Measurements from ENCODE around the gene ARHGEF6.

The ARHGEF6 gene

DNA sequence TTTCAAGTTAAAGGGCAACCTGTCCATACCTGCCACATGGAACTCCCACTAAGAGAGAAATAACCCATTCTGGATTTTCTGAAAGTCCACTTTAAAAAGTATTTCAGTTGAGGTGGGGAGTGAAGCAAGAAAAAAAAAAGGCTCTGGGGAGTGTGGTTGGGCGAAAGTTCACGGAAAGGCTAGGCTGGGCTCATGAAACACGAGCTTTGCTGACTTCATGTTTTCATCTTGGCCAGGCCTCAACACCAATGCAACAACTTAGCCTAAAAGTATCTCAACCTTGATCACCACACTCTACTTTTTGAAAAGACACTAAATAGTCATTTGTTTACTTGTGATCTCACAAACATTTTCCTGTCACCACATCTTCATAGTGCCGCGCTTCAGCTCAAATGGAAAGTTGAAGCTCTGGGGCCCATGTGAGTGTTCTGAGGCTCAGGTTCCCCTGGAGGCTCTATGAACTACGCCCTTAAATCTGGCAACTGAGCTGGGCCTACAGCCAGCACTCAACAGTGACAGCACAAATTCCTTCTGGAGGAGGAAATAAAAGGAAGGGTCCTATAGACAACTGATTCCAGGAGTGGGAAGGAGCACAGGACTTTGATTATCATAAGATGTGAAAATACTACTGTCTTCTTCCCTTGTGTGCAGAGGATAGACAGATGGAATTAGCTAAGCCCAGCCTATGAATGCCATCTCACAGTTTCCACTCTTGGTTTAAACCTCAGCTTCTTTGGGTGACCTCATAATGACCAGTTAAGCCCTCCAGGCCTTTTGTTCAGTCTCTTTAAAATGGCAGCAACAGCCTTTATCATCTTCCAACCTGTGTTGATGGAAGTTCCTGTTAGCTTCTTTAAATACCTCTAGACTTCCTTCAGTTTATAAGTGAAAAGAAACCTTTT is 127.7 kb downstream of the ARHGEF6 start:
- no peak for DNase-seq (ENCODE audit: low read depth in 1 of 2, low spot score in 1 of 2)

GRCh38 chrX:136650811-136651210 is 129.9 kb downstream of the ARHGEF6 start:
- DNase-seq (ENCODE audit: low read depth in 1 of 2, low spot score in 1 of 2), result no peak

DNA sequence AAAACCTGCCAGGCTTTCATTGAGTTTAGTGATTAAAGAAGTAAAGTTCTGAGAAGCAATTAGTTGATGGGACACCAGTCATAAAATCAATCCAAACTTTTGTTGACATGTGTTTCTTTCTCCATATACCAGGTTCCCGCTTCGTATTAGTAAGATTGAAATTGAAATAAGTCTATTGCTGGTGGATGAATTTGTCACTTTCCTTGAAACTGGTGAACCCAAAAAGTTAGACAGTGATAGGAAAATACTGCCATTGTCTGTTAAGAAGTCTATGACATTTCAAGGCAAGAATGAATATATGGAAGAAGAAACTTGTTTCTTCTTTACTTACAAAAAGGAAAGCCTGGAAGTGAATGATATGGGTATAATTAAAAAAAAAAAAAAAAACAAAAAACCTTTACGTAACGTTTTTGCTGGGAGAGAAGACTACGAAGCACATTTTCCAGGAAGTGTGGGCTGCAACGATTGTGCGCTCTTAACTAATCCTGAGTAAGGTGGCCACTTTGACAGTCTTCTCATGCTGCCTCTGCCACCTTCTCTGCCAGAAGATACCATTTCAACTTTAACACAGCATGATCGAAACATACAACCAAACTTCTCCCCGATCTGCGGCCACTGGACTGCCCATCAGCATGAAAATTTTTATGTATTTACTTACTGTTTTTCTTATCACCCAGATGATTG is 132.9 kb downstream of the ARHGEF6 start, which contains the start of gene CD40LG:
TSS of gene CD40LG (plus strand) at position 482 of the 684 bp plus-strand sequence. CDS start at position 573, 91 bp downstream.
- no peak for DNase-seq (ENCODE audit: low read depth in 1 of 2, low spot score in 1 of 2)

- DNase-seq (ENCODE audit: low read depth in 1 of 2, low spot score in 1 of 2), result peak in 1 of 2 donors; percentile 12
Observed at GRCh38 chrX:136646602-136647239, 134.0 kb downstream of the ARHGEF6 start.

DNA sequence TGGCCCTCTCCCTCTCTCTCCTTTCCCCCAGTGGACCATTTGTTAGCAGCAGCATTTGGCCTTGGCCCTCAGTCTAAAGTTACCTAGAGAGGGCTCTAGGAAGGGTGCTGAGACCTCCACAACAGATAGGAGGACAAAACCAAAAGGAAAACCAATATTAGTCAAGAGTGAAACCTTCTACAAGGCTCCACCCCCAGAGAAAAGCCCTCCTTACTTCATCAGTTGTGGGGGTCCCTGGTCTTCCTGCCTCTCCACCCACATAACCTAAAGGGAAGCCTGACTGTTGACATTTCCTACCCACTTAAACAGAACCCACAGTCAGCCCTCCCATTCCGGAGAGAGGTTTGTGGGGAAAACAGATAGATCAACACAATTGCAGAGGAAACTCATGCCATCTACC is 137.5 kb downstream of the ARHGEF6 start:
- DNase-seq (ENCODE audit: low read depth in 1 of 2, low spot score in 1 of 2), result no peak

DNA sequence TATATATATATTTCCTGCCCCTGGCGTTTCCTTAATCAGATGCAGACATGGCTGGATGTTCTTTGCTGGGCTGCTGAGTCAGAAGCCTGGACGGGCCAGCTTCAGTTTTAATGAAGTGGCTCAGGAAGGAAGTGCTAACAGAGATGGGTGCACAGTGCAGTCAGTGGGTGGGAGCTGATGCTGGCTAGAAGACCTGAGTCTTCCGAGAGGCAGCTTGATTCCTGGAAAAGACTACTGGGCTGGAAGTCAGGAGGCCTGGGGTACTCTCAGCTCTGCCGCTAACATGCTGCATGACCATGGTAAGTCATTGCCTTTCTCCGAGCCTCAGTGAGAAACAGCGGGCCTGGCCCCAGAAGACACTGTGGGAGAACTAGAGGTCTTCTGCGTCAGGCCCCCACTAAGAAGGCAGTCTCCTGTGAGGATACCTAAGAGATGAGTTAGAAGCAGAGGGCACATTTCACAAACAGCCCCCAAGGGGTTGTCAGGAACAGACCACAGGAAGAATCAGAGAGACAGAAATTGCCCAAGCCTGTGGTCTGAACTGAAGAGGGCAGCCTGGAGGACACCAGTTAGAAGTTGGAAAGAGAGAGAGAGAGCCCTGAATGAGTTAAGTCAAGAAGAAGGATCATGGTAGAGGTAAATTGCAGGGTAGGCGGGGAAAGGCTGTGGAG is 141.1 kb downstream of the ARHGEF6 start:
- no peak for DNase-seq (ENCODE audit: low read depth in 1 of 2, low spot score in 1 of 2)

- no peak for DNase-seq (ENCODE audit: low read depth in 1 of 2, low spot score in 1 of 2)
Observed at GRCh38 chrX:136636121-136636520, 144.6 kb downstream of the ARHGEF6 start.

GRCh38 chrX:136635235-136635634 is 145.5 kb downstream of the ARHGEF6 start:
- DNase-seq (ENCODE audit: low read depth in 1 of 2, low spot score in 1 of 2), result no peak

DNA sequence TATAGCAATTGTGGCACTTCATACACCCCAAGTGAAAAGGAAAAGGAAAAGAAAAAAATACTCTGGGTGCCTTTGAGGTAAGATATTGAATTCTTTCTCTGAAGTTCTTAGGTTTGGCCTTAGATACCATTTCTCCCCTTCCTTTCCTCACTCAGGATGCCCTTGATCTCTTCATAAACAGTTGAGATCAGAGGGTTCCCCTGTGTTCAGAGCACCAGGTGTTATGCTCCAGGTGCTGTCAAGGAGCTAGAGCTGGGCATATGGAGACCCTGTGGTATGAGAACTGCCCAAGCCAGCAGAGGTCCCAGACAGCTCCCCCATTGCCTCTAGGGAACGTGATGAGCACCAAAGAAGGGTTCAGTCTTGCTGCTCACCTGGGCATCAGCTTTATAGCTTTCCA is 149.9 kb downstream of the ARHGEF6 start:
- DNase-seq (ENCODE audit: low read depth in 1 of 2, low spot score in 1 of 2), result no peak

DNA sequence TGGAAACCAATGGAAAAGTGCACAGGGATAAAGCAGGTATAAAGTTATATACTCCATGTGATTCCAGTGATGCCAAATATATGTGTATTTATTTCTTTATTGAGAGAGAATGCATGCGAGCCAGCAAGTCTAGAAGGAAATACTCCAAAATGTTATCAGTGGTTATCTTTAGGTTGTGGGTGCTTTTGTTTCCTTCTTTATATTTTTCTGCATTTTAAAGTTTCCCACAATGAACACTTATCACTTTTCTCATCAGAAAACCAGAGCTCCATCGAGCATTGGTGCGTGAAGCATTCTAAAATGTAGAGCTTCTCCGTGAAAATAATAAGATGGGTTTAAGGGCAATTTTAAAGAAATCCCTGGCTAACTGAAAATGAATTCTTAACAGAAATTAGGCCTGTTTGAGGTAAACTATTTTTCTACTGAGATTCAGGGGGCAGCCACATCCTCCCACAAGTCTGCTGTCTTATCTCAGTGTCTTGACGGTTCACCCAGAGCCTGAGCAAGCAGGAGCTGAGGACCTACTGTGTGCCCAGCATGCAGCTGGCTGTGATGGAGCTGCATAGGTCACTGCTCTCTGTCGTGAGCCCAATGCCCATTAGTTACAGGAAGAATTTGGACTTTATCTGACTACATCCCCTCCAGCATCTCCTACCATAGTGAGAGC is 151.5 kb downstream of the ARHGEF6 start:
- DNase-seq (ENCODE audit: low read depth in 1 of 2, low spot score in 1 of 2), result no peak

DNA sequence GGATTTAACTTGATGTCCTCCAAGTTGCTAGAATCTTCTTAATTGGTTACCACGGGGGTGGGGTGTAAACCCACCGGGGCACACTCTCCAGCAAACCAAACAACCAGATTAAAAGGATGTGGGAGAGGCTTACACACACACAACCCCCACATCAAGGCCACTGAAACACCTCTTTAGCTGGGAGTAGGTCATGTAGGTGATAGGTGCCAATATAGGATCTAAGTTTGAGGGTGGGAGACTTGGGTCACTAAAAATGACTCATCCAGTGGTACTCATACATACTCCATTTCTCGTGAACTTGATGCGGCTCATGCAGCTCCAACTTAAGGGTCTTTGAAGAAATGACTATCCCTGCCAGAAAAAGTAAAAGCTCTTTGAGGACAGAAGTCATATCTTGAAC is 153.3 kb downstream of the ARHGEF6 start:
- DNase-seq (ENCODE audit: low read depth in 1 of 2, low spot score in 1 of 2), result no peak

DNA sequence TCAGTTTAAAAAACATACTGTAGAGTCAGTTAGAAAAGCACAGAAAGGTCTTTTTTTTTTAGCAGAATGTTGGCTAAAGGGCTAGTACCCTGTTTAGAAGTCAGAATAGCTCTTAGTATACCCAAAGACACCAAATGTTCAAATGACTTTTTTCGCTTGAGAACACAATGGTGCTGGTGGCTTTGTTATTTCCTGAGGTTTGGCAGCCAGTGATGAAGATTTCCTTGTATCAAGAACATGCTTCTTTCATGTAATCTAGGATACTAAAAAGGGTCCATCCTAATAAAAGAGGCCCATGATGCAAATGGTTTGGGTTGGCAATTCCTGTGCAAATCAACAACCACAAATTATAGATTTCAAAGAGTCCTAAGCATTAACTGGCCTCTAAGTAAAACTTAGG is 153.8 kb downstream of the ARHGEF6 start:
- no peak for DNase-seq (ENCODE audit: low read depth in 1 of 2, low spot score in 1 of 2)

GRCh38 chrX:136626237-136626636 is 154.5 kb downstream of the ARHGEF6 start:
- DNase-seq (ENCODE audit: low read depth in 1 of 2, low spot score in 1 of 2), result no peak

DNA sequence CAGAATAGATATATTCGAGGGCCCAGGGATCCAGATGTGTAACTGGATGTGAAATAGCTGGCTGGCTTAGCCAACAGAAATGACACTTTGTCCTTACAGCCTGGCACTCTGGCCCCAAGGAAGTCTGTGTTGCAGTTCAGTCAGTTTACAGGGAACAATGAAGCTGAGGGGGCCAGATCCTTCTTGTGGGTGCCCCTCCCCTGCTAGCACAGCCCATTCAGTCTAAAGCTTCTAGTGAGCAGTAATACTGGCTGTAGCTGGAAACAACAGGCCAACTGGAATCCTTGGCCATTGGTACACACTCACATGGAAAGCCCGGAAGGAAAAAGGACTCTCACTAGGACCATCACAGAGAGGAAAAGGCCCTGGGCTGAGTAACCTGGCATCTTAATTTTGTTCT is 155.5 kb downstream of the ARHGEF6 start:
- no peak for DNase-seq (ENCODE audit: low read depth in 1 of 2, low spot score in 1 of 2)

GRCh38 chrX:136623396-136623795 is 157.3 kb downstream of the ARHGEF6 start:
- no peak for DNase-seq (ENCODE audit: low read depth in 1 of 2, low spot score in 1 of 2)

GRCh38 chrX:136622568-136622967 is 158.2 kb downstream of the ARHGEF6 start:
- no peak for DNase-seq (ENCODE audit: low read depth in 1 of 2, low spot score in 1 of 2)

- DNase-seq (ENCODE audit: low read depth in 1 of 2, low spot score in 1 of 2), result no peak
Observed at GRCh38 chrX:136620780-136621179, 160.0 kb downstream of the ARHGEF6 start.

DNA sequence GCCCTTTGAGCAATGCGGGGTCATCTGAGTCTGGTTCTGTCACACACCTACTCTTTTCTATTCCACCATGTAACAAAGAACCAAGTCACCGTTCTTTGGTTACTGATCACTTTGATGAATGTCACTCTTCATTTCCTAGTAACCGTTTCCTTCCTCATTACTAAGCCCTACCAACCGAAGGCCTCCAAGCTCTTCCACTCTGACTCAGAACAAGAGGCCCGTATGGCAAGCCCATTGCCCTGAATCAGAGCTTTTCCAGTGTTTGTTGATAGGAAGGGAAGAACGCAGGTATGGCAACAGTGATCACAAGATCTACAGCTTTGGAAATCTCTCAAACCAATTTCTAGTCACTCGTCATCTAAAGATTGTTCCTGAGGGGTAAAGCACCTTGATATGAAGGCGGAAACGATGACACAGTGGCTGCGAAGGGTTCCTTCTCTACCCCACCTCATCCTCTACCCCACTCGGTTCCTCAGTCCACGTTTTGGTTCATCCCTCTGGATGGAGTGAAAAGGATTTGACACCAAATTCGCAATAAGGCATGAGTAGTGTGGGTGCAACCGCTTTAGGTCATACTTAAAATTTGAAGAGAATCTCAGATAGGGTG is 160.7 kb downstream of the ARHGEF6 start:
- no peak for DNase-seq (ENCODE audit: low read depth in 1 of 2, low spot score in 1 of 2)

DNA sequence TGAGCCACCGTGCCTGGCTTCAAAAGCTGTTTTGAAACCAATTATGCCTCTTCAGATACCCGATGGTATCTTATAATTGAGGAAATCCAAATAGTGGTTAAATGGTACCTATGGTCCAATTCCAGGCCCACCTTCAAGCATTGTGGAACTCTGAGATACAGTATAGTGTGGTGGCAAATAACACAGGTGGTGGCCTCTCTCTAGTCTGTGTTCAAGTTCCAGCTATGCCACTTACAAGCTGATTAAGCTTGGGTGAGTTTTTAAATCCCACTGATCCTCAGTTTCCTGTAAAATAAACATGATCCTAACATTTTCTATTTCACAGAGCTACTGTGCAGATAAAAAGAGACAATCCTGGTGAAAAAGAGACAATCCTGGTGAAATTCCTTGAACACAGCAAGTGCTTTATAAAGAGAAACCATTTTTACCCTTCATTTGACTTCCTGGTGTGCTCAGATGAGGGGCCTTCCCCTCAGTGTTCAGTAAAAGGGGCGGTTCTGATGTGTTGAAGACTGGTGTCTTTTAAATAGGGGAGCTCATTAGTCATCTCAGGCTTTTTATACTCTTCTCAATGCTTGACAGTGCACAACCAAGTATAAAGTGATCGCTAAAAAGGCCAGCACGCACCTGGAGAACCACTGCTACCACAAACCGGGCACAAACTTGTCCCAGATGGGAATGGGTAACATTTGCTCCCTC is 163.6 kb downstream of the ARHGEF6 start:
- no peak for DNase-seq (ENCODE audit: low read depth in 1 of 2, low spot score in 1 of 2)

Measured in activated T-helper 1 cell treated with anti-CD3 and anti-CD28 coated beads, Interleukin-2, amount 50 U/mL, for 16 hours (primary cell).